ENCODE data around the gene ADAM10. TPM values are rescaled to one million over a fixed set of nuclear protein-coding genes. Genes with fewer than 3 reads are reported as not detected.

ADAM10 gene
- total and polyA plus RNA-seq, 2 of the 8 experiments (the other 6 are each of a cell fraction or from before 2014, with no cell fraction given) = 46.5 to 163 TPM

- 95% methylated on average over 1 of the region's 1 CpG; no CpG with 5 or more reads in 1 of the 2 experiments for WGBS, 2 experiments (ENCODE audit: extremely low coverage in 1 of 2, insufficient coverage in 1 of 2, insufficient read length in 1 of 2, insufficient replicate concordance in 2 of 2, low coverage in 1 of 2, low lambda C conversion rate in 2 of 2, missing lambda C conversion rate in 1 of 2)
- no peak overlapping the region for H2BK5ac ChIP-seq (ENCODE audit: low read depth, low read length)
- no peak overlapping the region for H3K18ac ChIP-seq (ENCODE audit: extremely low read depth, low read length)
- DNase-seq (ENCODE audit: low read depth in 1 of 2, low spot score in 2 of 2) = no peak
- no peak overlapping the region for H2BK12ac ChIP-seq (ENCODE audit: low read depth, low read length)
- no peak overlapping the region for H2BK20ac ChIP-seq (ENCODE audit: low read length)
- H3K23me2 ChIP-seq (ENCODE audit: low read depth, low read length) = no peaks in the 10 kb centered on the region
- peaks cover 0 to 3% (median 0%) of the 10 kb centered on the region in 4 experiments; a peak in 3 of 7 replicates for H3K4me1 ChIP-seq (replicated peaks in 1 of 4; ENCODE audit: control insufficient read depth in 3 of 4, insufficient read depth in 4 of 4, low read length in 3 of 4)
- H3K79me2 ChIP-seq (ENCODE audit: control insufficient read depth in 1 of 2, insufficient read depth in 2 of 2, low read length in 2 of 2) = no peaks in the 10 kb centered on the region
- H3K4ac ChIP-seq (replicated peaks; ENCODE audit: insufficient read length, low read depth, low read length) = no peak overlapping the region
- no peaks in the 10 kb centered on the region; a peak in 1 of 7 replicates for H3K27me3 ChIP-seq (replicated peaks in 1 of 4; ENCODE audit: control insufficient read depth in 3 of 4, extremely low read depth in 1 of 4, insufficient read depth in 3 of 4, low read length in 3 of 4)
- H3K23ac ChIP-seq (ENCODE audit: insufficient read length) = no peak overlapping the region
- H3K79me1 ChIP-seq (ENCODE audit: low read depth, low read length) = no peaks in the 10 kb centered on the region
- H4K20me1 ChIP-seq (replicated peaks in 1 of 2; ENCODE audit: control insufficient read depth in 1 of 2, insufficient read depth in 2 of 2, low read length in 2 of 2) = no peaks in the 10 kb centered on the region
- no peak overlapping the region for H2BK15ac ChIP-seq (ENCODE audit: low read length)
- H3K9ac ChIP-seq (replicated peaks in 1 of 4; ENCODE audit: extremely low read depth in 1 of 4, low read depth in 3 of 4, low read length in 3 of 4) = no peak overlapping the region
- ChIA-PET POLR2A (ENCODE audit: partially characterized antibody) (no interaction called here), CTCF (ENCODE audit: partially characterized antibody) (no interaction called here)
- H4K8ac ChIP-seq (ENCODE audit: extremely low read depth, insufficient read depth, low read length) = no peak overlapping the region
- H3K56ac ChIP-seq (replicated peaks; ENCODE audit: insufficient read length, low read depth, low read length) = no peak overlapping the region
- no peak overlapping the region for H4K91ac ChIP-seq (replicated peaks; ENCODE audit: insufficient read length, low read length)
- FAIRE-seq = no peak
- H3K27ac ChIP-seq (ENCODE audit: low read depth, low read length) = no peak overlapping the region
- H2AFZ ChIP-seq (ENCODE audit: low read length) = no peak overlapping the region
- no peaks in the 10 kb centered on the region for H3K36me3 ChIP-seq (ENCODE audit: control insufficient read depth in 2 of 4, insufficient read depth in 4 of 4, low read length in 3 of 4)
- no peak overlapping the region for H3K14ac ChIP-seq (ENCODE audit: insufficient read length)
- H3K4me2 ChIP-seq (ENCODE audit: insufficient read depth in 1 of 2, low read depth in 2 of 2, low read length in 2 of 2) = no peak overlapping the region
- H2BK120ac ChIP-seq (replicated peaks; ENCODE audit: low read depth, low read length) = no peak overlapping the region
- H2AK5ac ChIP-seq (ENCODE audit: low read depth, low read length) = no peak overlapping the region
- H4K5ac ChIP-seq (ENCODE audit: insufficient read length, low read depth, low read length) = no peak overlapping the region
- TF ChIP-seq USF2 (IDR thresholded peaks at IDR 0.05; ENCODE audit: low read length) (no peak), GTF2F1 (IDR thresholded peaks at IDR 0.05; ENCODE audit: borderline replicate concordance, low read depth, low read length) (no peak), SRF (IDR thresholded peaks at IDR 0.05; ENCODE audit: low read depth, low read length) (no peak), KDM5A (IDR thresholded peaks at IDR 0.05; ENCODE audit: low read length) (no peak), TAF7 (optimal IDR thresholded peaks at IDR 0.05; ENCODE audit: borderline replicate concordance, low read depth, low read length) (no peak), PHF8 (conservative IDR thresholded peaks at IDR 0.05; ENCODE audit: low read depth, low read length) (no peak)
- peaks cover 7 to 8% of the 10 kb centered on the region in 2 experiments; a peak in 3 of 4 replicates for H3K9me3 ChIP-seq (ENCODE audit: insufficient read depth in 2 of 2, low read depth in 1 of 2, low read length in 1 of 2)
- H3K4me3 ChIP-seq (ENCODE audit: extremely low read depth in 1 of 4, insufficient read depth in 2 of 4, low read depth in 3 of 4, low read length in 4 of 4) = no peak overlapping the region
These were observed 190.7 kb downstream of the ADAM10 start for GRCh38 chr15:58558777-58559176.

Measured in H1 (cell line).